ENCODE measurements around the gene TMEM100. TPM values are rescaled to one million over a fixed set of nuclear protein-coding genes. Genes with fewer than 3 reads are reported as not detected.

TMEM100 gene
- polyA plus RNA-seq, 3 donors = not detected

DNA sequence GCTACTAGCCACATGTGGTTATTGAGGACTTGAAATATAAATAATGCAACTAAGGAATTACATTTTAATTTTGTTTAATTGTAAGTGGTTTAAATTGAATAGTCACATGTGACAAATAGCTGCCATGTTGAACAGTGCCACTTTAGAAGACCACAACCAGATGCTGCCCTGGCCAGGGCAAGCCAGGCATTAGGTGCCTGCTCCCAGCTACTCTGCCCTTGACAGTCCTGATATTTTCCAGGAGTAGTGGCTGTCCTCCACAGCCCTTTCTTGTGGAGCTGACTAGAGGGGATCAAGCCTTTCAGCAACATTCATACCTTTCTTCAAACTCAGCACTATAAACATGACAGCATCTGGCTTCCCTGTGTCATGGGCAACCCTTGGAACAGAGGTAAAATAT is 31.0 kb downstream of the TMEM100 start:
- Histone ChIP-seq H3K4me2 (replicated peaks; ENCODE audit: extremely low read depth, low read length, poor library complexity, severe bottlenecking) (no peak overlapping the region), H3K36me3 (replicated peaks in 1 of 2; ENCODE audit: control insufficient read depth in 1 of 2, insufficient read depth in 2 of 2, low read length in 2 of 2) (no peaks in the 10 kb centered on the region), H3K27me3 (ENCODE audit: control insufficient read depth in 2 of 2, insufficient read depth in 2 of 2, low read length in 2 of 2) (no peaks in the 10 kb centered on the region), H3K79me2 (ENCODE audit: insufficient read depth, low read length) (no peaks in the 10 kb centered on the region), H2AFZ (ENCODE audit: insufficient read depth, low read depth, low read length, poor library complexity, severe bottlenecking) (no peak overlapping the region), H3K9me3 (replicated peaks in 1 of 2; ENCODE audit: control insufficient read depth in 1 of 2, insufficient read depth in 1 of 2, low read length in 2 of 2) (peaks cover 0 to 7% of the 10 kb centered on the region in 2 donors), H3K4me3 (replicated peaks in 1 of 3; ENCODE audit: low read depth in 2 of 3, low read length in 3 of 3) (no peak overlapping the region), H3K4me1 (ENCODE audit: control insufficient read depth in 1 of 2, insufficient read depth in 2 of 2, low read length in 2 of 2) (peaks cover 51% of the 10 kb centered on the region in 2 donors), H3K9ac (ENCODE audit: insufficient read depth, low read length, poor library complexity, severe bottlenecking) (no peak overlapping the region), H4K20me1 (ENCODE audit: insufficient read depth, low read length) (no peaks in the 10 kb centered on the region), H3K27ac (ENCODE audit: low read depth in 1 of 2, low read length in 2 of 2) (no peak overlapping the region)
- Mint-ChIP-seq H3K9me3 (peaks cover 0 to 7% (median 3%) of the 10 kb centered on the region in 7 donors), H3K4me3 (no peak overlapping the region), H3K4me1 (peaks cover 25% of the 10 kb centered on the region), H3K27me3 (ENCODE audit: low read depth in 3 of 3) (peaks cover 0 to 1% (median 0%) of the 10 kb centered on the region in 3 donors), H3K36me3 (no peaks in the 10 kb centered on the region), H3K27ac (peak overlapping the region in 1 of 7 donors; percentile 52)
- intact Hi-C loops (cut with micrococcal nuclease) = no loop called here
- no peak for DNase-seq
- TF ChIP-seq, protein P1, sequence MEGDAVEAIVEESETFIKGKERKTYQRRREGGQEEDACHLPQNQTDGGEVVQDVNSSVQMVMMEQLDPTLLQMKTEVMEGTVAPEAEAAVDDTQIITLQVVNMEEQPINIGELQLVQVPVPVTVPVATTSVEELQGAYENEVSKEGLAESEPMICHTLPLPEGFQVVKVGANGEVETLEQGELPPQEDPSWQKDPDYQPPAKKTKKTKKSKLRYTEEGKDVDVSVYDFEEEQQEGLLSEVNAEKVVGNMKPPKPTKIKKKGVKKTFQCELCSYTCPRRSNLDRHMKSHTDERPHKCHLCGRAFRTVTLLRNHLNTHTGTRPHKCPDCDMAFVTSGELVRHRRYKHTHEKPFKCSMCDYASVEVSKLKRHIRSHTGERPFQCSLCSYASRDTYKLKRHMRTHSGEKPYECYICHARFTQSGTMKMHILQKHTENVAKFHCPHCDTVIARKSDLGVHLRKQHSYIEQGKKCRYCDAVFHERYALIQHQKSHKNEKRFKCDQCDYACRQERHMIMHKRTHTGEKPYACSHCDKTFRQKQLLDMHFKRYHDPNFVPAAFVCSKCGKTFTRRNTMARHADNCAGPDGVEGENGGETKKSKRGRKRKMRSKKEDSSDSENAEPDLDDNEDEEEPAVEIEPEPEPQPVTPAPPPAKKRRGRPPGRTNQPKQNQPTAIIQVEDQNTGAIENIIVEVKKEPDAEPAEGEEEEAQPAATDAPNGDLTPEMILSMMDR (IDR thresholded peaks at IDR 0.05) = no peak

DNA sequence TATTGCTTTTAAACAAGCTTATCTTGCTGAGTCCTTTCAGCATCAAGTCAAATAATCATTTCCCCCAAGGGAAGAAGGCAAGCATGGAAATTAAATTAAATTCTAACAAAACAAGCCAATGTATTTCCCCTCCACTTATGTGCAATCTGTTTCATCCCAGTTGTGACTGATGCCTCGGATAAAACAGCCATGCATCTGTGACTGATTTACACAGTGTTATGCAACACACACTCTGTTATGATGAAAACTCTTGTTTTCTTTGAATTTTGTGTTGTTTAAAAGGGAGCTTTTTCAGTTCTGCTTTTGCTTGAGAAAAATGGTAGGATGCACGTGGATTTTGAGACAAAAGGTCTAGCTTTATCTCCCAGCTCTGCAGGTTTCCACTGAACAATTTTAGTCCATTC is 32.6 kb downstream of the TMEM100 start:
- H3K4me3 Mint-ChIP-seq = peak overlapping the region in 1 of 2 donors; percentile 32
- no peaks in the 10 kb centered on the region for H4K20me1 ChIP-seq (ENCODE audit: insufficient read depth, low read length)
- TF ChIP-seq, protein P1 (IDR thresholded peaks at IDR 0.05) = no peak
- peaks cover 0 to 7% of the 10 kb centered on the region in 2 donors for H3K9me3 ChIP-seq (replicated peaks in 1 of 2; ENCODE audit: control insufficient read depth in 1 of 2, insufficient read depth in 1 of 2, low read length in 2 of 2)
- H3K27ac Mint-ChIP-seq = peak overlapping the region; percentile 80 to 96 (median 92)
- H3K36me3 Mint-ChIP-seq = no peaks in the 10 kb centered on the region
- peaks cover 25% of the 10 kb centered on the region for H3K4me1 Mint-ChIP-seq
- peak; percentile 83 to 93 (median 90) for DNase-seq
- peaks cover 51% of the 10 kb centered on the region in 2 donors for H3K4me1 ChIP-seq (ENCODE audit: control insufficient read depth in 1 of 2, insufficient read depth in 2 of 2, low read length in 2 of 2)
- peak overlapping the region; percentile 43 for H3K4me2 ChIP-seq (replicated peaks; ENCODE audit: extremely low read depth, low read length, poor library complexity, severe bottlenecking)
- intact Hi-C loops (cut with micrococcal nuclease) = no loop called here
- no CpG with 5 or more reads among the region's 2 CpGs for WGBS (ENCODE audit: insufficient coverage)
- peaks cover 0 to 2% (median 1%) of the 10 kb centered on the region in 3 donors for H3K27me3 Mint-ChIP-seq (ENCODE audit: low read depth in 3 of 3)
- H3K4me3 ChIP-seq (replicated peaks in 1 of 3; ENCODE audit: low read depth in 2 of 3, low read length in 3 of 3) = peak overlapping the region in 1 of 3 experiments; percentile 33
- no peak overlapping the region for H2AFZ ChIP-seq (ENCODE audit: insufficient read depth, low read depth, low read length, poor library complexity, severe bottlenecking)
- H3K9ac ChIP-seq (ENCODE audit: insufficient read depth, low read length, poor library complexity, severe bottlenecking) = no peak overlapping the region
- no peaks in the 10 kb centered on the region for H3K27me3 ChIP-seq (ENCODE audit: control insufficient read depth in 2 of 2, insufficient read depth in 2 of 2, low read length in 2 of 2)
- no peaks in the 10 kb centered on the region for H3K79me2 ChIP-seq (ENCODE audit: insufficient read depth, low read length)
- no peaks in the 10 kb centered on the region for H3K36me3 ChIP-seq (replicated peaks in 1 of 2; ENCODE audit: control insufficient read depth in 1 of 2, insufficient read depth in 2 of 2, low read length in 2 of 2)
- peaks cover 0 to 15% (median 3%) of the 10 kb centered on the region in 7 donors for H3K9me3 Mint-ChIP-seq
- peak overlapping the region; percentile 63 to 87 for H3K27ac ChIP-seq (ENCODE audit: low read depth in 1 of 2, low read length in 2 of 2)

Data from CD14-positive monocyte (primary cell).